Measurements from ENCODE around the gene PLCH1. TPM values are rescaled to one million over a fixed set of nuclear protein-coding genes. Genes with fewer than 3 reads are reported as not detected.

Gene PLCH1
- total RNA-seq, 1 experiment from 2014 or later = 8.9 TPM

DNA sequence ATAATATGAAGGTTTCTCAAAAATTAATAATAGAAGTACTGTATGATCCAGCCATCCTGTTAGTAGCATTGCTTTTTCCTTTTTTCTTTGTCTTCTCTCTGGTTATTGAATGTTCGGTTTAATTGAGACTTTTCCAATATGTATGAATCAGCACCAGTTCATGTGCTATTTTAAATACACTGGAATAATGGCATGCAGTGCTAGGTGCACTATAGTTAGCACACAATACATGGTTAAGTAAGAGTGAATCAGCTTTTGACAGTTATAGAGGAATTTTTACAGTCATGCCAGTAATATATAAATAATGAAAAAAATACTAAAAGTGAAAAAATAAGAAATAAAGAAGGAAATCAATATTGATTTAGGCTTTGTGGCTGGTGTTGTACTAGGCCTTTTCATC, 337.5 kb downstream of the PLCH1 start (continued):
- TF ChIP-seq, protein P1, sequence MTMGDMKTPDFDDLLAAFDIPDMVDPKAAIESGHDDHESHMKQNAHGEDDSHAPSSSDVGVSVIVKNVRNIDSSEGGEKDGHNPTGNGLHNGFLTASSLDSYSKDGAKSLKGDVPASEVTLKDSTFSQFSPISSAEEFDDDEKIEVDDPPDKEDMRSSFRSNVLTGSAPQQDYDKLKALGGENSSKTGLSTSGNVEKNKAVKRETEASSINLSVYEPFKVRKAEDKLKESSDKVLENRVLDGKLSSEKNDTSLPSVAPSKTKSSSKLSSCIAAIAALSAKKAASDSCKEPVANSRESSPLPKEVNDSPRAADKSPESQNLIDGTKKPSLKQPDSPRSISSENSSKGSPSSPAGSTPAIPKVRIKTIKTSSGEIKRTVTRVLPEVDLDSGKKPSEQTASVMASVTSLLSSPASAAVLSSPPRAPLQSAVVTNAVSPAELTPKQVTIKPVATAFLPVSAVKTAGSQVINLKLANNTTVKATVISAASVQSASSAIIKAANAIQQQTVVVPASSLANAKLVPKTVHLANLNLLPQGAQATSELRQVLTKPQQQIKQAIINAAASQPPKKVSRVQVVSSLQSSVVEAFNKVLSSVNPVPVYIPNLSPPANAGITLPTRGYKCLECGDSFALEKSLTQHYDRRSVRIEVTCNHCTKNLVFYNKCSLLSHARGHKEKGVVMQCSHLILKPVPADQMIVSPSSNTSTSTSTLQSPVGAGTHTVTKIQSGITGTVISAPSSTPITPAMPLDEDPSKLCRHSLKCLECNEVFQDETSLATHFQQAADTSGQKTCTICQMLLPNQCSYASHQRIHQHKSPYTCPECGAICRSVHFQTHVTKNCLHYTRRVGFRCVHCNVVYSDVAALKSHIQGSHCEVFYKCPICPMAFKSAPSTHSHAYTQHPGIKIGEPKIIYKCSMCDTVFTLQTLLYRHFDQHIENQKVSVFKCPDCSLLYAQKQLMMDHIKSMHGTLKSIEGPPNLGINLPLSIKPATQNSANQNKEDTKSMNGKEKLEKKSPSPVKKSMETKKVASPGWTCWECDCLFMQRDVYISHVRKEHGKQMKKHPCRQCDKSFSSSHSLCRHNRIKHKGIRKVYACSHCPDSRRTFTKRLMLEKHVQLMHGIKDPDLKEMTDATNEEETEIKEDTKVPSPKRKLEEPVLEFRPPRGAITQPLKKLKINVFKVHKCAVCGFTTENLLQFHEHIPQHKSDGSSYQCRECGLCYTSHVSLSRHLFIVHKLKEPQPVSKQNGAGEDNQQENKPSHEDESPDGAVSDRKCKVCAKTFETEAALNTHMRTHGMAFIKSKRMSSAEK (CRISPR knock-in tag; IDR thresholded peaks at IDR 0.05; ENCODE audit: borderline replicate concordance) = no peak
- TF ChIP-seq ZNF121 (CRISPR knock-in tag; IDR thresholded peaks at IDR 0.05) = no peak
- TF ChIP-seq, protein P2, sequence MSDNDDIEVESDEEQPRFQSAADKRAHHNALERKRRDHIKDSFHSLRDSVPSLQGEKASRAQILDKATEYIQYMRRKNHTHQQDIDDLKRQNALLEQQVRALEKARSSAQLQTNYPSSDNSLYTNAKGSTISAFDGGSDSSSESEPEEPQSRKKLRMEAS (CRISPR knock-in tag; IDR thresholded peaks at IDR 0.05) = no peak
- TF ChIP-seq ATF1 (CRISPR knock-in tag; IDR thresholded peaks at IDR 0.05) = no peak
- TF ChIP-seq GRHL2 (CRISPR knock-in tag; IDR thresholded peaks at IDR 0.05; ENCODE audit: insufficient replicate concordance, severe bottlenecking) = no peak
- TF ChIP-seq, protein P3, sequence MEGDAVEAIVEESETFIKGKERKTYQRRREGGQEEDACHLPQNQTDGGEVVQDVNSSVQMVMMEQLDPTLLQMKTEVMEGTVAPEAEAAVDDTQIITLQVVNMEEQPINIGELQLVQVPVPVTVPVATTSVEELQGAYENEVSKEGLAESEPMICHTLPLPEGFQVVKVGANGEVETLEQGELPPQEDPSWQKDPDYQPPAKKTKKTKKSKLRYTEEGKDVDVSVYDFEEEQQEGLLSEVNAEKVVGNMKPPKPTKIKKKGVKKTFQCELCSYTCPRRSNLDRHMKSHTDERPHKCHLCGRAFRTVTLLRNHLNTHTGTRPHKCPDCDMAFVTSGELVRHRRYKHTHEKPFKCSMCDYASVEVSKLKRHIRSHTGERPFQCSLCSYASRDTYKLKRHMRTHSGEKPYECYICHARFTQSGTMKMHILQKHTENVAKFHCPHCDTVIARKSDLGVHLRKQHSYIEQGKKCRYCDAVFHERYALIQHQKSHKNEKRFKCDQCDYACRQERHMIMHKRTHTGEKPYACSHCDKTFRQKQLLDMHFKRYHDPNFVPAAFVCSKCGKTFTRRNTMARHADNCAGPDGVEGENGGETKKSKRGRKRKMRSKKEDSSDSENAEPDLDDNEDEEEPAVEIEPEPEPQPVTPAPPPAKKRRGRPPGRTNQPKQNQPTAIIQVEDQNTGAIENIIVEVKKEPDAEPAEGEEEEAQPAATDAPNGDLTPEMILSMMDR (IDR thresholded peaks at IDR 0.05) = no peak

DNA sequence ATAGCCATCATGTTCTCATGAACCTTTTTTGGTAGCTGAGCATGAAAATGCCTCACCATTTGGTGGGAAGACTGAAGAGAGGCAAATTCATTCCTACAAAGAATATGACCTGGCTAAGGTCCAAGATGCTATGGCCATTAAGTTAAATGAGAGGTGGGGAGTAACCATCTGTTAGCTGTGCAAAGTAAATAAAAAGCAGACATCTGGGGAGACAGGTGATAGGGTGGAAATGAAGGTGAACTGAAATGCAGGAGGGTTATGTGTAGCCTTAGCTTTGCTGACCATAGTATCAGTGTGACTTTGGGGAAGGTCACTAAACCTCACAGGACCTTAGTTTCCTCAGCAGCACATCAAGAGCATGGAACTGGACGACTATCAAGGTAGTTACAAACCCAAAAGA, 340.4 kb downstream of the PLCH1 start:
- Mint-ChIP-seq H3K27ac (no peak overlapping the region), H3K4me1 (no peaks in the 10 kb centered on the region), H3K9me3 (peaks cover 4% of the 10 kb centered on the region), H3K4me3 (no peak overlapping the region), H3K27me3 (ENCODE audit: low read depth) (no peaks in the 10 kb centered on the region), H3K36me3 (no peaks in the 10 kb centered on the region)
- ChIA-PET CTCF (interaction anchor here (1.0 kb wide), 1 partner anchor 297 kb away, joined by 3 read pairs; no protein-coding TSS in a partner anchor), POLR2A (no interaction called here)
- no peak for DNase-seq (ENCODE audit: low spot score)
- ATAC-seq = no peak
- TF ChIP-seq, protein P2 (CRISPR knock-in tag; IDR thresholded peaks at IDR 0.05) = no peak
- no peak for TF ChIP-seq PRRX2 (CRISPR knock-in tag; IDR thresholded peaks at IDR 0.05)
- no peak for TF ChIP-seq MXD4 (CRISPR knock-in tag; IDR thresholded peaks at IDR 0.05; ENCODE audit: borderline replicate concordance)
- TF ChIP-seq IRF2 (CRISPR knock-in tag; IDR thresholded peaks at IDR 0.05; ENCODE audit: borderline replicate concordance, low read depth) = no peak
- no peak for TF ChIP-seq NFATC4 (CRISPR knock-in tag; IDR thresholded peaks at IDR 0.05)
- no peak for TF ChIP-seq CBFB (CRISPR knock-in tag; IDR thresholded peaks at IDR 0.05; ENCODE audit: low read depth)
- TF ChIP-seq EMX1 (CRISPR knock-in tag; IDR thresholded peaks at IDR 0.05) = no peak
- no peak for TF ChIP-seq FOXP1 (CRISPR knock-in tag; IDR thresholded peaks at IDR 0.05; ENCODE audit: borderline replicate concordance)
- no peak for TF ChIP-seq ZBTB21 (CRISPR knock-in tag; IDR thresholded peaks at IDR 0.05; ENCODE audit: borderline replicate concordance)
- TF ChIP-seq ZNF219 (CRISPR knock-in tag; IDR thresholded peaks at IDR 0.05; ENCODE audit: borderline replicate concordance) = no peak
- TF ChIP-seq, protein P4, sequence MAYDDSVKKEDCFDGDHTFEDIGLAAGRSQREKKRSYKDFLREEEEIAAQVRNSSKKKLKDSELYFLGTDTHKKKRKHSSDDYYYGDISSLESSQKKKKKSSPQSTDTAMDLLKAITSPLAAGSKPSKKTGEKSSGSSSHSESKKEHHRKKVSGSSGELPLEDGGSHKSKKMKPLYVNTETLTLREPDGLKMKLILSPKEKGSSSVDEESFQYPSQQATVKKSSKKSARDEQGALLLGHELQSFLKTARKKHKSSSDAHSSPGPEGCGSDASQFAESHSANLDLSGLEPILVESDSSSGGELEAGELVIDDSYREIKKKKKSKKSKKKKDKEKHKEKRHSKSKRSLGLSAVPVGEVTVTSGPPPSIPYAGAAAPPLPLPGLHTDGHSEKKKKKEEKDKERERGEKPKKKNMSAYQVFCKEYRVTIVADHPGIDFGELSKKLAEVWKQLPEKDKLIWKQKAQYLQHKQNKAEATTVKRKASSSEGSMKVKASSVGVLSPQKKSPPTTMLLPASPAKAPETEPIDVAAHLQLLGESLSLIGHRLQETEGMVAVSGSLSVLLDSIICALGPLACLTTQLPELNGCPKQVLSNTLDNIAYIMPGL (CRISPR knock-in tag; IDR thresholded peaks at IDR 0.05) = no peak
- no peak for TF ChIP-seq CREM (CRISPR knock-in tag; IDR thresholded peaks at IDR 0.05)
- TF ChIP-seq GTF2I (CRISPR knock-in tag; conservative IDR thresholded peaks at IDR 0.05) = no peak
- no peak for TF ChIP-seq SMAD4 (CRISPR knock-in tag; IDR thresholded peaks at IDR 0.05)
- TF ChIP-seq, protein P5, sequence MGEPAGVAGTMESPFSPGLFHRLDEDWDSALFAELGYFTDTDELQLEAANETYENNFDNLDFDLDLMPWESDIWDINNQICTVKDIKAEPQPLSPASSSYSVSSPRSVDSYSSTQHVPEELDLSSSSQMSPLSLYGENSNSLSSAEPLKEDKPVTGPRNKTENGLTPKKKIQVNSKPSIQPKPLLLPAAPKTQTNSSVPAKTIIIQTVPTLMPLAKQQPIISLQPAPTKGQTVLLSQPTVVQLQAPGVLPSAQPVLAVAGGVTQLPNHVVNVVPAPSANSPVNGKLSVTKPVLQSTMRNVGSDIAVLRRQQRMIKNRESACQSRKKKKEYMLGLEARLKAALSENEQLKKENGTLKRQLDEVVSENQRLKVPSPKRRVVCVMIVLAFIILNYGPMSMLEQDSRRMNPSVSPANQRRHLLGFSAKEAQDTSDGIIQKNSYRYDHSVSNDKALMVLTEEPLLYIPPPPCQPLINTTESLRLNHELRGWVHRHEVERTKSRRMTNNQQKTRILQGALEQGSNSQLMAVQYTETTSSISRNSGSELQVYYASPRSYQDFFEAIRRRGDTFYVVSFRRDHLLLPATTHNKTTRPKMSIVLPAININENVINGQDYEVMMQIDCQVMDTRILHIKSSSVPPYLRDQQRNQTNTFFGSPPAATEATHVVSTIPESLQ (CRISPR knock-in tag; IDR thresholded peaks at IDR 0.05) = no peak
- TF ChIP-seq, protein P6, sequence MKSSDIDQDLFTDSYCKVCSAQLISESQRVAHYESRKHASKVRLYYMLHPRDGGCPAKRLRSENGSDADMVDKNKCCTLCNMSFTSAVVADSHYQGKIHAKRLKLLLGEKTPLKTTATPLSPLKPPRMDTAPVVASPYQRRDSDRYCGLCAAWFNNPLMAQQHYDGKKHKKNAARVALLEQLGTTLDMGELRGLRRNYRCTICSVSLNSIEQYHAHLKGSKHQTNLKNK (CRISPR knock-in tag; IDR thresholded peaks at IDR 0.05) = no peak
